Esophagus squamous epithelium (tissue), 4 donors: ENCODE results near the gene LTBP1.

ENCODE experiments used
- CTCF ChIP-seq, 6 experiments: fragments of 450-650 bp in 4 of 6; fragments of 200-600 bp in 2 of 6; sonication (generic) in 2 of 6; IDR thresholded peaks; one replicate each; pipeline ENCODE4 v1.5.1; 2016 to 2019; ENCODE audit warnings: antibody characterized with exemption in 6 of 6, mild to moderate bottlenecking in 4 of 6, moderate library complexity in 4 of 6
- POLR2A ChIP-seq, 4 donors: fragments of 450-650 bp; IDR thresholded peaks; one replicate each; pipeline ENCODE4 v1.6.1; 2017; ENCODE audit warnings: antibody characterized with exemption in 4 of 4, mild to moderate bottlenecking in 4 of 4, moderate library complexity in 3 of 4

GRCh38 chr2:33071591-33071990, 124.8 kb downstream of the LTBP1 start:
- no peak for TF ChIP-seq CTCF (IDR thresholded peaks at IDR 0.05)
- TF ChIP-seq POLR2A (IDR thresholded peaks at IDR 0.05), result no peak
